GM12872 (cell line): ENCODE measurements around the gene SLC39A12.

Experiments
- TF ChIP-seq, protein P1 (sequence below): IDR thresholded peaks from 3 replicates; pipeline ENCODE4 v1.5.1; 2011; ENCODE audit warnings: low read depth, mild to moderate bottlenecking, low read length, moderate library complexity; ENCODE audit not compliant: insufficient read depth

Gene SLC39A12

DNA sequence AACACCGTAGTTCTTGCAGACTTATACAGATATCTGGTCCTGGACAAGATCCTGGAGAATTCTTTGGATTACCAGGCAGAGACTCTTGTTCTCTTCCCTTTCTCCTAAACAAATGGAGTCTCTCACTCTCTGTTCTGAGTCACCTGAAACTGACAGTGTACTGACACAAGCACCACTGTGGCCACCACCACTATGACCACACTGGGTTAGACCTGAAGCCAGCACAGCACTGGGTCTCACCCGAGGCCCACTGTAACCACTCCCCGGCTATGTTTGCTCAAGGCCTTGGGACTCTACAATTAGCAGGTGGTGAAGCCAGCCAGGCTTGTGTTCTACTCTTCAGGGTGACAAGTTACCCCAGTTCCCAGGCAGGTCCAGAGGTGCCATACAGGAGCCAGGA is 22.8 kb downstream of the SLC39A12 start:
- TF ChIP-seq, protein P1, sequence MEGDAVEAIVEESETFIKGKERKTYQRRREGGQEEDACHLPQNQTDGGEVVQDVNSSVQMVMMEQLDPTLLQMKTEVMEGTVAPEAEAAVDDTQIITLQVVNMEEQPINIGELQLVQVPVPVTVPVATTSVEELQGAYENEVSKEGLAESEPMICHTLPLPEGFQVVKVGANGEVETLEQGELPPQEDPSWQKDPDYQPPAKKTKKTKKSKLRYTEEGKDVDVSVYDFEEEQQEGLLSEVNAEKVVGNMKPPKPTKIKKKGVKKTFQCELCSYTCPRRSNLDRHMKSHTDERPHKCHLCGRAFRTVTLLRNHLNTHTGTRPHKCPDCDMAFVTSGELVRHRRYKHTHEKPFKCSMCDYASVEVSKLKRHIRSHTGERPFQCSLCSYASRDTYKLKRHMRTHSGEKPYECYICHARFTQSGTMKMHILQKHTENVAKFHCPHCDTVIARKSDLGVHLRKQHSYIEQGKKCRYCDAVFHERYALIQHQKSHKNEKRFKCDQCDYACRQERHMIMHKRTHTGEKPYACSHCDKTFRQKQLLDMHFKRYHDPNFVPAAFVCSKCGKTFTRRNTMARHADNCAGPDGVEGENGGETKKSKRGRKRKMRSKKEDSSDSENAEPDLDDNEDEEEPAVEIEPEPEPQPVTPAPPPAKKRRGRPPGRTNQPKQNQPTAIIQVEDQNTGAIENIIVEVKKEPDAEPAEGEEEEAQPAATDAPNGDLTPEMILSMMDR: no peak

DNA sequence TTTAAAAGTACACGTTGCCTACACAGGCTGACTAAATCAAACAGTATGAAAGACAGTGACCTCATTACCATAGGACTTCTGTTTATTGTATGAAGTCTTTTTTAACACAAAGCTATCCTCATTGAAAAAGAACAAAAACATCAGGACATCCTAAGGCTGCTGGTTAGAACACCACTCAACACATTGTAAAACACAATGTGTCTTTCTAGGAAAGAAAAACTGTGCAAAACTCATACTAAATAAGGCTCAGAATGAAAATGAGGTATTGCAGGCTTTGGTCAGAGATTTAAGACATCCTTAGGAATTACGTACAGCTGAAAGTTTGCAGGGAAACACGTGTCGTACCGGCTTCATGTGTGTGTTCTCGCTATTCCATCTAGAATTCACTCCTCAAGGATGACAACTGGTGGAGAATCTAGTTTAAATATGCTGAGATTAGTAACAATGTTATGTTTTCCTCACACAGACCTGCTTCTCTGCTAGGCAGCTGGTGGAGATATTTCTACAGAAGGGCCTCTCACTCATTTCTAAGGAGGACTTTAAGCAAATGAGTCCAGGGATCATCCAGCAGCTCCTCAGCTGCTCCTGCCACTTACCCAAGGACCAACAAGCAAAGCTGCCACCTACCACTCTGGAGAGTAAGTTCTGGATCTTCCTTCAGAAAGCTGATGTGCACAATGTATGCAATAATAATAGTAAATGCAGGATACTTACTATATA is 29.3 kb downstream of the SLC39A12 start:
- TF ChIP-seq, protein P1: no peak

DNA sequence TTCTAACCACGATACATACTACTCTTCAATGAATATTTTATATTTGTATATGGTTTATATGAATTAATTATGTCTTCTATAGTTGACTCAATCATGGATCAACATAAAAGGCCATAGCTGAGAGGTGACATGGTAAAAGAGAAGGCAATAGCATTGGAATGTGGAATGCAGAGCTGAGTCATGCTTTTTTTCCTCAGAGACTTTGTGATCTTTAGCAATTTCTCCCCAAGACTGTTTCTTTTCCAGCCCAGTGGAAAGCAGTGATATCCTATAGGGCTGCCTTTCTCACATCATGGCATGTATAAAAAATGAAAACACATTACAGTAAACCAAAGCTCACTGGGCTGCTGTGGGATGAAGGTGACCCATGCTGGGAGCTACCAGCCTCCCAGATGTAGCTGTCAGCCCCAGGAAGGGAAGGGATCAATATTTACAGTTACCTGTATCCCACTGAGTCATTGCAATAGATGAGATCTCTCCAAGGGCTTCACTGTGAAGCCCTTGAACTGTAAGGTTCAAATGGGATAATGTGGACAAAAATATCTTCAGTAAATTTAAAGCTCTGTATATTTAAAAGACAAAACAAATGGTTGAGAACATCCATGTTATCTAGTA is 30.2 kb downstream of the SLC39A12 start:
- TF ChIP-seq, protein P1: no peak

DNA sequence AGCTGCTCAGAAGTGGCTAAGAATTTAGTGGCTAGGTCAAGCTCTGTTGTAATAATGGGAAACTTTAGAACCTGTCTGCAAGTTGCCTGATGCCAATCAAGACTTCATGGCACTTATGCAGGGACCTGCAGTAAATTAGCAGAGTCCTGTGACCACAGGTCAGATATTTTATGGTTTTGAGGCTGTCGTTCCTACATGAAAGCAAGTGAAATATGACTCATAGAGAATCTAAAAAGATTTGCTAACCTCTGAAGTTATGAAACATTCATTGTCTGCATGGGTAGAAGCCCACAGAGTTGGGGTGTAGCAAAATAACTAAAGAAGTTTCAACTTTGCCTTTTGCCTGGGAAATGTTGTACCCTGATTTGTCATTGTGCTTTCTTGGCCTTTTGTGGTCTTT is 32.3 kb downstream of the SLC39A12 start:
- TF ChIP-seq, protein P1: no peak

DNA sequence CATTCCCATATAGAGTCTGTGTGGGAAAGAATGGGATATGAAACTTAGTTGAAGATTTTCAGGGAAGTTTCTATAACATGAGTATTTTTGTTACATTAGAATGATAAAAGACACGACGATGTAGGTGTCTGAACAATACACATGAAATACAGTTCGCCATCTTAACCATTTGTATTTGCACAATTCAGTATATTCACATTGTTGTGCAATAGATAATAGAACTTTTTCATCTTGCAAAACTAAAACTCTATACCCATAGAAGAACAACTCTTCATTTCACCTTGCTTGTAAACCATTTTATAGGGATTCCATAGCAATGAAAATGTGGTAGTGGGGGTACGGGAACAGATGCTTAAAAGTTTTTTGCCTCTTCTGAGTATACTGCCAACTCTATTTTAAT is 32.8 kb downstream of the SLC39A12 start:
- TF ChIP-seq, protein P1: no peak

DNA sequence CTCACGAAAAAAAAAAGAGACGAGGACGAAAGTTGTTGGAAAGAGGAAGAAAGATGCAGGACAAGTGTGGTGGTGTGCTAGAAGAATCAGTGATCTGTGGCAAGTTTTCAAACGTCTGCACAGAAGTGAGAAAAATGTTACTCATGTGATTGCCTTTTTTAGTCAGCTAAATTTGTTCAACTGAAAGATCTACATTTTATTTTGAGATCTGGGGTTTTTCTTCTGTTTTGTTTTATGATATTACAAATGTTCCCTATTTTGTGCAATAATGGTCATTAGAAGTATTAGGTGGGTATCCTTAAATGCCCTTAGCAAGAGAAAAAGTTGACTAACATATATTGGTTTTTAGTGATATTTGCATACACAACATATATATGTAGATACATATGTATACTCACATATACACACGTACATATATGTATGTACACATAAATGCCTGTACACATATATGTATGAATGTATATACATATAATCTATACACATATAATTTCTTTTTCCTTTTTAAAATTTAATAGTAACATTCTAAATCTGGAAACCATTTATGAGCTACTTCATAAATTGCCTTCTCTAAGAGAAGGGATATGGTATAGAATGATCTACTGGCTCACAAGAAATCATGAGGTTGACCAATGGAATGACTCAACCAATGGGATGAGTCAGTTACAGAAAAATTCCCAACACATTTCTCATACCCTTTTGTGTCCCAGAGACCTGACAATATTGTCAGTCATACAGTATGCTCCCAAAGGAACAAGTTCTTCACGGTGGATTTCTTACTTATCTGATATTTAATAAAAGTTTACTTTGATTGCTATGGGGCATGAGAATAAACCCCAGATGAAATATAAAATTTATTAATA is 38.4 kb downstream of the SLC39A12 start:
- TF ChIP-seq, protein P1: no peak

DNA sequence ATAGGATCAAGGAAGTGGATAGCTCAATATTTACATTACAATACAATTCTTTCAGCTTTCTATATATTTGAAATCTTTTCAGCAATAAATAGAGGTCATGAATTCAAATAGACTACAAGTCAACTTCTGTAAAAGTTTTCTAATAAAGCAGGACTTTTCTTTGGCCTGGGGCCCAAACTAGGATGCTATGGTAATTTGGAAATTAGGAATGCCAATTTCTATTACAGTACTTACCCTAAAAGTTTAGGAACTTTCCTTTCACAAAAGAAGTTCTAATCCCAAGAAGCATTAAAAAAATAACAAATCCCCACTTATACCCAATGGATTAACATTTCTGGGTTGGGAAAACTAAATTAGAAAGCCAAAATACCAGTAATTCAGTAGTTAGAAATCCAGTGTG is 40.5 kb downstream of the SLC39A12 start:
- TF ChIP-seq, protein P1: no peak
